GM18907 (cell line): Measurements from ENCODE around the gene SOBP.

Source experiments
- ATAC-seq: cut with Tn5 transposase; IDR thresholded peaks from one replicate; pipeline ENCODE4 v1.9.1; 2021; ENCODE audit warnings: mild to moderate bottlenecking, moderate library complexity; ENCODE audit not compliant: unreplicated experiment

SOBP gene

GRCh38 chr6:107634324-107635056 lies 144.6 kb downstream of the SOBP start:
- no peak for ATAC-seq

DNA sequence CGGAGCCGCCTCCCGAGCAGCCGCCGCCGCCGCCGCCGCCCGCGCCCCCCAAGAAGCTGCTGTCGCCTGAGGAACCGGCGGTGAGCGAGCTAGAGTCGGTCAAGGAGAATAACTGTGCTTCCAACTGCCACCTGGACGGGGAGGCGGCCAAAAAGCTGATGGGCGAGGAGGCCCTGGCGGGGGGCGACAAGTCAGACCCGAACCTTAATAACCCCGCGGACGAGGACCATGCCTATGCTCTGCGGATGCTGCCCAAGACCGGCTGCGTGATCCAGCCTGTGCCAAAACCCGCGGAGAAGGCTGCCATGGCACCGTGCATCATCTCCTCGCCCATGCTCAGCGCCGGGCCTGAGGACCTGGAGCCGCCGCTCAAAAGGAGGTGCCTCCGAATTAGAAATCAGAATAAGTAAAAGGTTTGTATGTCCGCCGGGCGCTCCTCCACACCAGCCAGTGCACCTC lies 145.2 kb downstream of the SOBP start:
- no peak for ATAC-seq

GRCh38 chr6:107636486-107636885 lies 146.6 kb downstream of the SOBP start:
- ATAC-seq: no peak

- no peak for ATAC-seq
Measured at GRCh38 chr6:107637316-107638315, 147.7 kb downstream of the SOBP start.

DNA sequence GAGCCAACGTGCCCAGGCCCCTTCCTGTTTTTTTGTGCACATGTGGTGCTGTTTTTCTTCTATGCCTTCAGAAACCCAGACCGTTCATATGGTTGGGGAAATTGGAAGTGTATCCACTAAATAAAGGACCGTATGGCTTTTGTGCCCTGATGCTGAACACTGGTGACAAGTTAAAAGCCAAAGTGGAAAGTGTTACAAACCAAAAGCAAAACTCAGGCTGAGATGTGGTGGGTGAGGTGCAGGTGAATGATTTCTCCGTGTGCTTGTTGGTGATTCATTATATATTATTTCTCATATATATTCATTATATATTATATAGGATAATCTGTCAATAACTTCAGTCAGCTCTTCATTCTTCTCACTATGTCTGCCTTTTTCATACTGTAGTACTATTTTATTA lies 148.6 kb downstream of the SOBP start:
- ATAC-seq: no peak

DNA sequence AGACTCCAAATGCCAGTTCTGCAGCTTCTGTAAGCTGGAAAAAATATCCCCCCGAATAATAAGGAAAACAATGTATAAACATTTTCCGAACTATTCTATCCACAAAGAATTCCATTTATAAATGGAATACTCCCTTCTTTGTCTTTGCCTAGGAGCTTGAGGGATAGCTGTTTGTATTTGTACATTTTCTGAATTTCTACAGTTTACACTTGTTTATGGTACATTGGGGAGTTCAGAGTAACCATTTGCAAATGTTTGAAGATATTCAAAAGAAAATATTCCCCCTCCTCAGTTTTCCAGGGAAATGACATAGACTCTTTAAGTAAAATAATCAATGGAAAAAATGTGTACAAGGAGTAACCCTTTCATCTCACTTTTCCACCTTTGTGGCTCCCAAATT lies 149.6 kb downstream of the SOBP start:
- no peak for ATAC-seq

DNA sequence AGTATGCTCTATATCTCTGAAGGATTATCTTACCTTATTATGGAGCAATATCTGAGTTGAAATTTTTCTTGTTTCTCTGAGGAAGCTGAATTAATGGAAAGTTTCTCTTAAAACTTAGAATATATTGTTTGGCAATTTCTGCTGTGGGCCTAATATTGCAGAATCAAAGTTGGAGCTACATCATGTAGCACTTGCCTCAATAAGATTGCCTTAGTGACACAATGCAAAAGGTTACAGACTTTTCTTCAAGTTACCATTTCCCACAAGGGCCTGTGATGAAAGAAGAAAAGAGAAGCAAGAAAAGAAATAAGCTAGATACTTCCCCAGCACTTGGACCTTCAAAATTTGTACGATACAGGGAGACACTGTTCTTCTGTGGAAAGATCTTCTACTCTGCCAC lies 151.2 kb downstream of the SOBP start:
- ATAC-seq: no peak

GRCh38 chr6:107641500-107641941 lies 151.6 kb downstream of the SOBP start:
- ATAC-seq: no peak

DNA sequence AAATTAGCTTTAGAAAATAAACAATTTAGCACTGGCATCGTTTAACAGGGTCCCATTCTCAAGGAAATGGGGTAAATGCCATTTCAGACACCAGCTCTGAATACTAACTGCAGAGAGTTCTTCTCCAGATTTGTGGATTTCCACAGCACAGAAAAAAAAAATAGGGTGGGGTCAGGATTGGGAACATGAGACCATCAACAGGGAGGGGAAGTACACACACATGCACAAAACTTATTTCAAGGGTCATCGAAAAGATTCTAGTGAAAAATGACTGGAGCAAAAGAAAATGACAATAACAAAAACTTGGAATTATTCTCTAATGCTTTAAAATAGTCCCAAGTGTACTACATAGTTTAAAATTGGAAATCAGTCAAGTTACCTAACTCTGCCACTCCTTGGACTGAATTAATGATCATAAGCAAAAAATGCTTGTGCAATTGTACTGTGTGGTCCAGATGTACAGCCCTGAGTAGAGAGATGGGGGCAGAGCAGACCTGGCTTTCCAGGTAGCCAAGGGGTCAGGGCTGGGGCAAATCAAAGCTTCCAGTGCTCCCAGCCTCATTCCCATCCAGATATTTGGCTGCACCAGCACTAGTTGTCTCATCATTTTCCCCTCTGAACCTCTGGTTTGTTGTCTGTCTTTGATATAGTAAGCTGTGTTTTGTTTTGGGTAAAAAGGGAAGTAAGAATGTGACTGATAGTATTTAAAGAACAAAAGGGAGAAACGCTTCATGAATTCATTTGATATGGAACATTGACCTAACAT lies 152.4 kb downstream of the SOBP start:
- no peak for ATAC-seq

- ATAC-seq: no peak
Measured at GRCh38 chr6:107642861-107643328, 153.0 kb downstream of the SOBP start.

DNA sequence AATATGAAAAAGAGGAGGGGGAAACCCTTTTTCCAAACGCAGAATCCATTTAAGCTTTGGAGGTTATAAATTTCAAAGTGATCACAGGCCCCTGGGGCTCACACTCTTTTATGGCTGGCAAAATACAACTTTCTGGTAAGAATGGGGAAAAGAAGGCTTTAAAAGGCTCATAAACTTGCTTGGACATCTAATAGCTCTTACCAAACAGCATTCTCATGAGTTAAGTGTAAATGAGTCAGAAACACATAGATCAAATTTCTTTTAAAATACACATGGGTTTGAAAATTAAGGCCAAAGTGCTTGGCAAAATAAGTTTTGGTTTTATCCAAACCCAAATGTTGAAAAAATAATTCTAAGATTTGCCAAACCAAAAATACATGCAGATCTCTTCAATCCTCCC lies 154.6 kb downstream of the SOBP start:
- ATAC-seq: no peak

GRCh38 chr6:107645740-107646139 lies 155.8 kb downstream of the SOBP start:
- no peak for ATAC-seq

- ATAC-seq: no peak
Measured at GRCh38 chr6:107646176-107646575, 156.3 kb downstream of the SOBP start.

GRCh38 chr6:107646776-107647438 lies 157.0 kb downstream of the SOBP start:
- no peak for ATAC-seq

DNA sequence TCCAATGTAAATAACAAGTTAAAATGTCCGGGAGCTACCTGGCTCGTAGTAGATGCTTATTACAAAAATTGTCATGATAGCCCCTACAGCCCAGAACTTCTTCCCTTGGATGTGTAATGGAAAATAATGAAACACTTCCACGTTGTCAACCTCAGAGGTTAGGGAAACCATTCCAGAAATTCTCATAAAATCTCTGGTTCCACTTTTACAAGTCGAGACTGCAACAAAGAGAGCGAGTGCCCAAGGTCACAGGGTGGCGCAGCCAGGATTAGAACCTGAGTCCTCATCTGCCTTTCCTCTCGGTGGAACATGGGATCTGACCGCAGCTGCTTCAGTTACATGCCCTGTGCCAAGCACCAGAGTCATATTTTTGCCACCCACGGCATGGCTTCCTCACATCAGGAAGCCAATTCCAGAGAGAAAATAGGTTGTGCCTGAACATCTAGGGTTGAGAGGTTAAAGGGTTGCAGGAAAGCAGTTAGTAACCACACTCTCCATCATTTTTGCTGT lies 157.6 kb downstream of the SOBP start:
- no peak for ATAC-seq

DNA sequence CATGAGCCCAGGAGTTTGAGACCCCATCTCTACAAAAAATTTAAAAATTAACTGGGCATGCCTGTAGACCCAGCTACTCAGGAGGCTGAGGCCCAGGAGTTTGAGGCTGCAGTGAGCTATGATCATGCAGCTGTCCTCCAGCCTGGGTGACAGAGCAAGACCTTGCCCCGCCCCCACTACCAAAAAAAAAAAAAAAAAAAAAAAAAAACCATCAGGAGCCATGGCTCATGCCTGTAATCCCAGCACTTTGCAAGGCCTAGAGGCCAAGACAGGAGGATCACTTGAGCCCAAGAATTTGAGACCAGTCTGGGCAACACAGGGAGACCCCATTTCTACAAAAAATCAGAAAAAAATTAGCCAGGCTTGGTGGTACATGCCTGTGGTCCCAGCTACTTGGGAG lies 159.1 kb downstream of the SOBP start:
- ATAC-seq: no peak

GRCh38 chr6:107652526-107653182 lies 162.7 kb downstream of the SOBP start:
- ATAC-seq: no peak

- ATAC-seq: no peak
Measured at GRCh38 chr6:107653183-107653580, 163.3 kb downstream of the SOBP start.

- ATAC-seq: no peak
Measured at GRCh38 chr6:107653861-107654394, 164.0 kb downstream of the SOBP start.
